ENCODE data around the gene CDC14B.

The CDC14B gene

DNA sequence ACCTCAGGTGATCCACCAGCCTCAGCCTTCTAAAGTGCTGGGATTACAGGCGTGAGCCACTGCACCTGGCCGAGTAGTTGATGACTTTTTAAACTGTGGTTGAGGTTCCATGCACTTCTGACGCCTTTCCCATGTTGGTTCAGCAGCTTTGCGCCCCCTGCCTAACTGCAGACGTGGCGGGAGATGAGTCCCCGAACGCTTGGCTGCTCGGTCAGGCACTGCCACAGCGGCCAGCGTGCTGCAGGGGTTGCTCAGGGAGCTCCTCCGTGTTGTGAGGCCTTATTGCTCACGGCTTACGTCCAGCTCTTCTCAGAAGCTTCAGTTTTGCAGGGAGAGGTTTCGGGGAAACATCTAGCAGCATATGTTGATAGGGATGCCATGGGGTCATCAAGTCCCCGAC lies 134.4 kb downstream of the CDC14B start:
- no peak for DNase-seq (ENCODE audit: low read depth)

DNA sequence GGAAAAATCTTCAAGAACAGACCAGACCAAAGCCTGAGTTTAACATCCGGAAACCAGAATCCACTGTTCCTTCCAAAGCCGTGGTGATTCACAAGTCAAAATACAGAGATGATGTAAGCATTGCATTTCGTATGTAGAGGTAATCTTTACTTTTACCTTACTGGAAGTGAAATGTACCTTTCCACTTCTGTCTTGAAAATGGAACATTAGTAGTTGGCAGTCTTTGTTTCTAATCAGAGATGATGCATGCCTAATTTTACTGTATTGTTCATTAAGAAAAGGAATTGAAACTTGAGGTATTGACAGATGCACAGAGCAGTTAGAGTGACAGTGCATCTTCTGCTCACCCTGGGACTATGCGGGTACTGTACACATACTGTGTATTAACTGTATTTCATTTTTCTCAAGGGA lies 135.1 kb downstream of the CDC14B start:
- no peak for DNase-seq (ENCODE audit: low read depth)

DNA sequence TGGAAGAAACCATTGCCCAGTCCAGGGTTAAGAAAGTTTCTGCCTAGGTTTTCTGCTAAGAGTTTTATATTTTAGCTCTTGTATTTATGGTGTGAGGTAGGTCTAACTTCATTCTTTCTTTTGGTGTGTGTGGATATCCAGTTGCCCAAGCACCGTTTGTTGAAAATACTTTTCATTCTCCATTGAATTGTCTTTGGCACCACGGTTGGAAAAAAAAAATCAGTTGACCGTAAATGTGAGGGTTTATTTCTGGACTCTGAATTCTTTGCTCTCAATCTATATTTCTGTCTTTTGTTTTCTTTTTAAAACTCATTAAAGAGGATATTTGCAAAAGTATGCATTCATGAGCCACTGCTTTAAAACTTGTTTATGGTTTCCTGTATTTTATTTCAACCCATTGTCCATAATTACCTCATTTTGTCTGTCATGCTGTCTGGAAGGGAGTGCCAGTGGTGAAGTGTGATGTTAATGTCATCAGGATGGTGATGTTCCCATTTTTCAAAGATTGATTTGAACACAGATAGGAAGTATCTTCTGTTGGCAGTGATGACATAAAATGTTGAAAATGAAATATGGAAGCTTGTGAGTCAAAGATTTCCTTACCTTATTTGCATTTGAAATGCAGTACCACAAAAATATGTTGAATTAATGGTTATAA lies 135.8 kb downstream of the CDC14B start:
- no peak for DNase-seq (ENCODE audit: low read depth)

DNA sequence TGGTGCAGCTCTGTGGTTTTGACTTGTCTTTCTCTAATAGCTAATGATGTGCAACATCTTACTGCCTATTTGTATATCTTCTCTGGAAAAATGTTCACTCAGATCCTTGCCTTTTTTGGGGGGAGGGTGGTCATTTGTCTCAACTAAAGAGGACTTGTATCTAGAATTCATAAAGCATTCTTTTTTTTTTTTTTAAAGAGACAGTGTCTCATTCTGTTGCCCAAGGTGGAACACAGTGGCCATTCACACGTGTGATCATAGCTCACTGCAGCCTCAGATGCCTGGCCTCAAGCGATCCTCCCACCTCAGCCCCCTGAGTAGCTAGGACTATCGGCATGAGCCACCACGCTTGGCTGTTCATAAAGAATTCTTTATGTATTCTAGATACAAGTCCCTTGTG lies 136.4 kb downstream of the CDC14B start:
- no peak for DNase-seq (ENCODE audit: low read depth)

DNA sequence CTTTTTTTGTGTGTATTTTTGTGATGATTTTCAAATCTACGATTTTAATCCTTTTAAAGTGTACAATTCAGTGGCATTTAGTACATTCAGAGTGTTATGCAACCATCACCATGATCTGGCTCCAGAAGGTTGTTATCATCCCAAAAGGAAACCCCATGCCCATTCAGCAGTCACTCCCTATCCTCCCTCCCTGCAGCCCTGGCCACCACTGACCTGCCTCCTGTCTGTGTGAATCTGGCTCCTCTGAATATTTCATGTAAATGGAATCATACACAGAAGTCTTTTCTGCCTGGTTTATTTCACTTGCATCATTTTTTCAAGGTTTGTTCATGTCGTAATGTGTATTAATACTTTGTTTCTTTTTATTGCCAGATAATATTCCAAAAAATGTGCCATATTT lies 137.2 kb downstream of the CDC14B start:
- DNase-seq (ENCODE audit: low read depth) = no peak

DNA sequence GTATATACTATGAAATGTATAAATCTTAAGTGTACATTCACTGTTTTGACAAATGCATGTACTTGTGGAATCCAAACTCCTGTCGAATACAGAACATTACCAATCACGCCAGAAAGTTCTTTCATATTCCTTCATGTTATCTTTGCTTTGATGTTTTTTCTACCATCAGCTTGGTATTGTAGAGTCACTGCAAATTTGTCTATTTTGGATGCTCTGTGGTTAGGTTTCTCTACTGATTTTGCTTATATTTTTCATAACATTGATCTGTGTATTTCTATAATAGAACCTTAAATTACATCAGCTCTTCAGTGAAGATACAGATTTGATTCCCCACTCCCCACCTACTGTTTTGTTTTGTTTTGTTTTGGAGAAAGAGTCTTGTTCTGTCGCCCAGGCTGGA lies 138.9 kb downstream of the CDC14B start:
- no peak for DNase-seq (ENCODE audit: low read depth)

DNA sequence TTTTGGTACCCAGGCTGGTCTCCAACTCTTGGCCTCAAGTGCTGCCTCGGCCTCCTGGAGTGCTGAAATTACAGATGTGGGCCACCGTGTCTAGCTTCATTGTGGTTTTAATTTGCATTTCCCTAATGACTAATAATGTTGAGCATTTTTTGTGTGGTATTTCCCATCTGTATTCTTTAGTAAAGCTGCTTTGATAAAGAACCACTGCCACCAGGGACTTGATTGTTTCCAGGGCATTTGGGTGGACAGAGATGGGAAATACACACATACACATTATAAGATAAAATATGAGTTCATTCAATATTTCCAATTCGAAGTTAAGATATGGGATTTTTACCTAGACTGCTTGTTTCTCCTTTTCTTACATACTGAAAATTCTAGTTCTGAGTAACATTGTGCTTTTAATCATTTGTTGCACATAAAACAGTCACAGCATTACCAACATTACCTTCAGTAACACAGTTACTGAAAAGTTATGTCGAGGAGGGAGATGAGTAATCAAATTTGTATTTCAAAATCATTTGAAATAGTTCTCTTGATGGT lies 140.7 kb downstream of the CDC14B start:
- no peak for DNase-seq (ENCODE audit: low read depth)

DNA sequence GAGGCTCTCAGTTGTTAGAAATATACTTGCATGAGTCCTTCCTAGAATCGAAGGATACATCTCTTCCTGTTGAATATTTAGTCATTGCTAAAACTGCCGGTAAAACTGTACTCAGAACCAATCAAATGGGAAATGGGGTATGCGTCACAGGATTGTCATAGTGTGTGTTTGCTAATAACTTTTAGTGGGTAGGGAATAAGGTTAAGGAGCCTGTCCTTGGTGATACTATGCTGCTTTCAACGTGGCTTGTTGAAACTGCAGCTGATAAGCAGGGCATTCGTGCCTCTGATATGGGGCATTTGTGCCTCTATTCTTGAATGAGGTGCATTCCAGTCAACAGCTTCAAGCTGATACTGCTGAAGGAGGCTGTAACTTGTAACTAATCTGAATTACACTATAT lies 143.1 kb downstream of the CDC14B start:
- DNase-seq (ENCODE audit: low read depth) = no peak

DNA sequence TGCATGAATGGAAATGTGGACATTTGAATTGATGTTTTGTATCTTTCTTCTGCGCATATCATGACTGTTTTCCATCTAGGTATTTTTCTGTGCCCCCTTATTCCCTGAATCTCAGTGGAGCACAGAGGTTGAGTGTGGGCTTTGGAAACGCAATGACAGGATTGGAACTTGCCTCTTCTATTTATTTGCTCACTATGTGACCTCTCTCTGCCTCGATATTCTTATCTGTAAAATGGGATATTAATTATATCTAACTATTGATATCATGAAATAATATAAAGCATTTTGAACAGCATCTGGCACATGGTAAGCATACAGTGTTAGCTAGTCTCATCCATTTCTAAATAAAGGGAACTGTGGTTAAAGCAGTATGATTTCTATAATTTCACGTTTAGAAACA lies 143.6 kb downstream of the CDC14B start:
- no peak for DNase-seq (ENCODE audit: low read depth)

DNA sequence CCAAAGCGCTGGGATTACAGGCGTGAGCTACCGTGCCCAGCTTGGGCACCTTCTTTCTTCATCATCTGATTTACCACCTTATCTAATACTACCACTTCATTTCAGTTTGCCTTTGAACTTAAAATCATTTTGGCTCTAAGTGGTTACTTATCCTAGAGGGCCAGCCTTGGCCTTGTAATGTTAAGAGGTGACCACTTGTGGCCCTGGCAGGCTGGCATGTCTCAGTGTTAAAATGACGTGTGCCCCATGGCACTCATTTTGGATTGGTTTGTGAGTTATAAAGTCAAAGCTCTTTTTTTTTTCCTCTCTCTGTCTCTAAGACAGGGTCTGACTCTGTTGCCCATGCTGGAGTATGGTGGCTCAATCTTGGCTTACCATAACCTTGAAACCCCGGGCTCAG lies 151.9 kb downstream of the CDC14B start:
- DNase-seq (ENCODE audit: low read depth) = no peak

DNA sequence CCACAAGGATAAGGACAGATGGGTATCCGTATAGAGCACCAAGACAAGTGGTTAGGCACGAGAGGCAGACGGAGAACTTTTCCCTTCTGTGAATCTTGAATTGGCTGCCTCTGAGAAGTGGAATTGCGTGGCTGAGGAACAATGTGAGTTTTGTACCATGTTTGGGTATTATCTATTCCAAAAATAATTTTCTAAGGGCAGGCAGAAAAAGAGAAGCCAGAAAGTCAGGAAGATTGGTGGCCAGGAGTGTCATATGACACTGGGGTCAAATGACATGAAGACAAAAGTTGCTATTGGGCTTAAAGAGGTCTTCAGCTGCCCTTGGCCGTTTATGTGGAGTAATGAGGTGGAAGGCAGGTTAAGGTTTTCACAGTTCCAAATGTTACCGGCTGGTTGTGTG lies 155.2 kb downstream of the CDC14B start:
- no peak for DNase-seq (ENCODE audit: low read depth)

DNA sequence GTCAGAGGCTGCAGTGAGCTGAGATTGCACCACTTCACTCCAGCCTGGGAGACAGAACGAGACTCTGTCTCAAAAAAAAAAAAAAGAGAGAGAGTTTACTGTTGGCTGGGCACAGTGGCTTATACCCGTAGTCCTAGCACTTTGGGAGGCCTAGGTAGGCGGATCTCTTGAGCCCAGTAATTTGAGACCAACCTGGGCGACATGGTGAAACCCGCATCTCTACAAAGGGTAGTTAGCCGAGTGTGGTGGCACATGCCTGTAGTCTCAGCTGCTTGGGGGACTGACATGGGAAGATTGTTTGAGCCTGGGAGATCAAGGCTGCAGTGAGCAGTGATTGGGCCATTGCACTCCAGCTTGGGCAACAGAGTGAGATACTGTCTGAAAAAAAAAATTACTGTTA lies 157.1 kb downstream of the CDC14B start:
- no peak for DNase-seq (ENCODE audit: low read depth)

DNA sequence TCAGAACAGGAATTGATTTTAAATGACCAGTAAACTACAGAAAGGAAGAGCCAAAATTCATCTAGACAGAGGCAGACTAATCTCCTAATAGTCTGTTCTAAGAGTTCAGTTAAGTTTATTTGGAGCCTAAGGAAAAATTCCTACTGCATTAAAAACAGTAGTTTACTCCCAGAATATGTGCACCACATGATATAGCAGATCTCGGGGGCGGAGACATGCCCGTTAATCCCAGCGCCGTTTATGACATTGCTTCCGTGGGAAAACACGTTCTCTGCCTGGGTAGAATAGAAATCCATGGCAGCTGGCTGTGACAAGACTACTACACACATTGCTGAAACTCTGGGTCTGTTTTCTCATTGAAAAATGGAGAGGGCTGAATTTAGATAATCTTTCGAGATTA lies 158.3 kb downstream of the CDC14B start:
- DNase-seq (ENCODE audit: low read depth) = no peak

DNA sequence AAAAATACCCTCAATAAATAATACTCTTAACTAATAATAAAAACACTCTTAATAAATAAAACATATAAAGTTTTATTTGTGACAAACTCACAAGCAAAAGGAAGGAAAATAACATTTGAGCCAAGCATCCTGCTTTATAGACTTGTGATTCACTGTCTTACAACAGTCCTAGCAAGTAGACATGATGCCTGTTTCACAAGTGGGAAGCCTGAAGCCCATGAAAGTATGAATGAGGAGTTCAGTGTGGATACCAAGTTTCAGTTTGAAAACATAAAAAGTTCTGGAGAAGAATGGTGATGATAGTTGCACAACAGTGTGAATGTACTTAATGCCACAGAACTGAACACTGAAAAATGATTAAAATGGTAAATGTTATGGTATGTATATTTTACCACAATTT lies 158.8 kb downstream of the CDC14B start:
- DNase-seq (ENCODE audit: low read depth) = peak; percentile 29

DNA sequence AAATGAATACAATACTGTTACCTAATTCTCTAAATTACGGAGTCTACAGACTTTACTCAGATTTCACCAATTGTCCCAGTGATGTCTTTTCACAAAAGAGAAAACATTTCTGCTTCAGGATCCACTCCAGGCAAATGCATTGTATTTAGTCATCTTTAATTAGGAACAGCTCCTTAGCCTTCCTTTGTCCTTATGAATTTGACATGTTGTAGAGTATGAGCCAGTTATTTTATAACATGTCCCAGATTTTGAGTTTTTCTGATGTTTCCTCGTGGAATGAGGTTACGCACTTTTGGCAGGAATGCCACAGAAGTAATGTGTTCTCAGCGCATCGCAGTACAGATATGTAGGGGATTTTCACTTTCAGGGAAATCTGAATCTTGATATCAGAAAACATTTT lies 159.2 kb downstream of the CDC14B start:
- DNase-seq (ENCODE audit: low read depth) = no peak

DNA sequence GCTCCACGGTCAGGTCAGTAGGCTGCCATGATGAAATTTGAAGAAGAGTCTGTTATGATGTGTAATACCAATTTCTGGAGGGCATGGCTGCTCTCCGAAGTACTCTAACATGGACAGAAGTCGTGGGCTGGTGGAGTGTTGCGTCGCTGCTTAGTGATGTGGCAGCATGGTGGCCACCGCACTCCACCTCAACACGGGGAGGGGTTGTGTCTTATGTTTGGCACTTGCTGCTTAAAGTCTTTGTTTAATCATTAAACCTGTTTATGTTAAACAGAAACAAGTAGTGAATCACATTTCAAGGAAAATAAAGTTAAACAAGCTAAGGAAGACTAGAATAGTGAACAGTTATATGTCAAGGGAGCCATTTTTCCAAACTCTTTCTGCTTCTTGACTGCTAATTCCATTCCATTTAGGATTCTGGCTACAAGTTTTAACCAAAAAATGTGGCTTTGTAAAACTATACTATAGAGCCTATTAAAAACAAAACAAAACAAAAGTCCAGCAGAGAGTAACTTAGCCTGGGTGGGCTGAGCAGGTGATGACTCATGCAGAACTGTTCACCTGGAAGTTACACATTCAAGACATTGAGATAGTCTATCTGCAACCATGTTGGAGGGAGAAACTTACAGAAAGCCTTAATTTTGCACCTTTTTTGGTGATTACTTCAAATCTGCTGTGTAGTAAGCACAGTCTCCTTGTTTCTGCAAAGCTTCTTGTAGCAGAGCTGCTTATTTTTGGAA lies 160.2 kb downstream of the CDC14B start:
- no peak for DNase-seq (ENCODE audit: low read depth)

DNA sequence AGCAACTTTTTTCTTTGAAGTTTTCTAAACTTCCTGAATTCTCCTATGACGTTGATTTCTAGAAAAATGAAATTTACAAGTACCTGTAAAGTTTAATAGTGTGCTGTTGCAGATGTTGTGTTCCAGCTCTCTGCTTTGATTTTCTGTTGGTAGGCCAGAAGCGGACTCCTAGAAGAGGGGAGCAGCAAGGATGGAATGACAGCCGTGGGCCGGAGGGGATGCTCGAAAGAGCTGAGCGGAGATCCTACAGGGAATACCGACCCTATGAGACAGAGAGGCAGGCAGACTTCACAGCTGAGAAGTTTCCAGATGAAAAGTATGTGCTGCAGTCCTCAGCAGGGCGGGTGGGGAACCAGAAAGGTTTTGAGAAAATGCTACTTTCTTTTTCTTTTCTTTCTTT lies 161.4 kb downstream of the CDC14B start:
- no peak for DNase-seq (ENCODE audit: low read depth)

DNA sequence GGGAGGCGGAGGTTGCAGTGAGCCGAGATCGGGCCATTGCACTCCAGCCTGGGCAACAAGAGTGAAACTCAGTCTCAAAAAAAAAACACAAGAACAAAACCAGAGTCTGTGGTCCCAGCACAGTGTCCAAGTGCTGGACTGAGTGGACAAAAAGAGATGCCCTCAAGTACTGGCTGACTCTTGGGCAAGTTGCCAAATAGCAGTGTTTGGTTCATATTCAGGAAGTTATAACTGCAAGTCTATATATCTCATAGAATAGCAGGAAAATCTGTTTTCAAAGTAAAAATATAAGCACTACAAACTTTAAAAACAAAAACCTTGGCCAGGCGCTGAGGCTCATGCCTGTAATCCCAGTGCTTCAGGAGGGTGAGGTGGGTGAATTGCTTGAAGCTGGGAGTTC lies 162.4 kb downstream of the CDC14B start:
- no peak for DNase-seq (ENCODE audit: low read depth)

DNA sequence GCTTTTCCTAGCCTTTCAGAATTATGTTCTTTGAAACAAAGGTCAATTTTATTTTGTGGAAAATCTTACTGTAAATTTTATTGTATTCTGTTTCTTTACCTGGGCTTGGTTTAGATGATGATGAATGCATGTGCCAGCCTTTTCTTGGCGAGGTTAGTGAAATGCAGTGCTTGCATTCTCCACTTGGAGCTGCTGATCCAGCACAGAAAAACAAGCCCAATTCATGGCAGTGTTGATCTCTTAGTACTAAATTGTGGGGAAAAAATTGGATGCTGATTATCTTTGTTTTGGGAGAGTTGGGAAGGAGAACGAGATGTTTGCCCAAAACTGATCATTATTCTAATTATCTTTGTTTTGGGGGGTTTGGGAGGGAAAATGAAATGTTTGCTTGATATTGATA lies 166.0 kb downstream of the CDC14B start:
- peak; percentile 59 for DNase-seq (ENCODE audit: low read depth)

DNA sequence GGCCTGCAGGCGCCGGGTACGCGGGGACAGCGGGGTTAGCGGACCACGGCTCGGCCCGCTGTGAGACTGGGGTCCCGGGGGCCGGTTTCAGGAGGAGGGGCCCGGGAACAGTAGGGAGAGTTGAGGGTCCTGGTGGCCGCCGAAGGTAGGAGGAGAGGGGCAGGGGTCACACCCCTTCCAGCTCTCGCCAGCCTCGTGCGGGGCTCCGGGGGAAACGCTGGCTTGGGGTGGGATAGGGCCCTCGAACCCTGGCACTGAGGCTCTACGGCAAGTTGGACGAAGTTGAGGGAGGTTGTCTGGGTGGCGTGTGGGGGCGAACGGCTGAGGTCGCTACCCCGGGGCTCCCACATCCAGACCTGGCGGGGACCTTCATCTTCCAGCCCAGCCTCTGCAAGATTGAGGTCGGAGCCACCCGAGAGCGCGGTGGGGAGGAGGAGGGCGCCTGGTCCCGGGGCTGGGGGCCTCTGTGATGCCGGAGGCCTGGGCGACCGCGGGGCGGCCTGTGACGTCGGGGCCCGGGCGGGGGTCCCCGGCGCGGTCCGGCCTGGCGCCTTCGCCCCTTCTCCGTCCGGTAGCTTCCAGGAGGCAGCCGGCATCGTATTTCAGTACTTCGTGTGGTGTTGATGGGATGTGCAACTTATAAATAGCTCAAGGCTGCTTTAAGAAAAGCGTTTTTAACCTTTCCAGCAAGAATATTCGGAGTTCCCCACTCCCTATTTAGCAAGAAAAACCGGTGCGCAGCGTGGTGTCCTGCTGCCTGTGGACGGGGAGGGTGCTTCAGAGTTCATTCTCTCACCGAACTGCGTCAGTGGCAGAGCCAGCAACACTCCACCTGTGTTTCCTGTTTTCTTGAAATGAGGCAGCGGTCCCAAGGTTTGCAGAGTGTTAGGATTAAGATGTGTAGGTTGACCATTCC lies 168.8 kb downstream of the CDC14B start:
- DNase-seq (ENCODE audit: low read depth) = no peak

All from stromal cell of bone marrow (primary cell).